SK-N-MC (cell line): Measurements from ENCODE around the gene MYO9A.

Experiments
- EZH2 ChIP-seq: fragments of 200-600 bp; sonication (generic); IDR thresholded peaks from one replicate; pipeline ENCODE4 v1.6.1; 2017; ENCODE audit warnings: antibody characterized with exemption
- POLR2AphosphoS5 ChIP-seq: IDR thresholded peaks from 2 replicates; pipeline ENCODE4 v1.6.1; 2012; ENCODE audit warnings: mild to moderate bottlenecking, low read depth, low read length, borderline replicate concordance

DNA sequence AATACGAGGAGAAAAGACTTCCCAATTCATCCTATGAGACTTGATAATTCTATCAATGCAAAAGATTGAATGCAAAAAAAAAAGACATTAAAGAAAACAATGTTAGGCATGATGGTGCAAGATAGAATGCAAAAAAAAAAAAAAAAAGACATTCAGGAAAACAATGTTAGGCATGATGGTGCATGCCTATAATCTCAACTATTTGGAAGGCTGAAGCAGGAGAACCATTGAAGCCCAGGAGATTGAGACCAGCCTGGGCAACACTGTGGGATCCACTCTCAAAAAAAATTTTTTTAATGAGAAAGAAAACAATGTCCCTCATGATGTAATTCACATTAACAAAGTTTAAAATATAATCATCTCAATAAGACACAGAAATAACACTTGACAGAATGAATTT is 75.9 kb downstream of the MYO9A start:
- TF ChIP-seq EZH2: no peak
- TF ChIP-seq POLR2AphosphoS5: no peak
